Lower leg skin (tissue), 3 donors: ENCODE measurements around the gene RPL9.

ENCODE experiments used
- CTCF ChIP-seq, 3 donors: fragments of 450-650 bp; IDR thresholded peaks; one replicate each; pipeline ENCODE4 v1.5.1; 2016; ENCODE audit warnings: antibody characterized with exemption in 3 of 3, mild to moderate bottlenecking in 3 of 3, moderate library complexity in 2 of 3
- POLR2A ChIP-seq, 2 donors: fragments of 450-650 bp; IDR thresholded peaks; one replicate each; pipeline ENCODE4 v1.6.1; 2016 to 2017; ENCODE audit warnings: antibody characterized with exemption in 2 of 2, mild to moderate bottlenecking in 1 of 2, moderate library complexity in 1 of 2

- TF ChIP-seq CTCF (IDR thresholded peaks at IDR 0.05) (no peak), POLR2A (IDR thresholded peaks at IDR 0.05) (no peak)
Observed at GRCh38 chr4:39422247-39422646, 36.5 kb downstream of the RPL9 start.
